ENCODE data around the gene TSHZ2. TPM values are rescaled to one million over a fixed set of nuclear protein-coding genes. Genes with fewer than 3 reads are reported as not detected.

The TSHZ2 gene
- total RNA-seq, 1 donor from 2014 or later, result 12.6 TPM

- Histone ChIP-seq H3K4me3 (no peak overlapping the region), H3K9me3 (no peaks in the 10 kb centered on the region), H3K27me3 (ENCODE audit: low read depth) (no peaks in the 10 kb centered on the region), H3K36me3 (no peaks in the 10 kb centered on the region), H3K27ac (no peak overlapping the region), H3K4me1 (no peaks in the 10 kb centered on the region)
- no peak for DNase-seq
- no peak for ATAC-seq
- intact Hi-C loops (cut with DNase I), result no loop called here
- TF ChIP-seq CTCF (IDR thresholded peaks at IDR 0.05), result no peak
Observed at GRCh38 chr20:53336892-53337291, 364.7 kb downstream of the TSHZ2 start.

GRCh38 chr20:53337390-53338101 is 365.4 kb downstream of the TSHZ2 start:
- Histone ChIP-seq H3K27me3 (ENCODE audit: low read depth) (no peaks in the 10 kb centered on the region), H3K4me3 (no peak overlapping the region)

GRCh38 chr20:53338716-53339115 is 366.6 kb downstream of the TSHZ2 start:
- H3K4me3 ChIP-seq, result no peak overlapping the region
- no peak for ATAC-seq
- intact Hi-C loops (cut with DNase I), result no loop called here
- no peaks in the 10 kb centered on the region for H3K9me3 ChIP-seq
- TF ChIP-seq CTCF (IDR thresholded peaks at IDR 0.05), result no peak
- no peak for DNase-seq
- H3K4me1 ChIP-seq, result no peaks in the 10 kb centered on the region
- no peaks in the 10 kb centered on the region for H3K36me3 ChIP-seq
- H3K27ac ChIP-seq, result no peak overlapping the region
- no peaks in the 10 kb centered on the region for H3K27me3 ChIP-seq (ENCODE audit: low read depth)

More at GRCh38 chr20:53337390-53338101, 365.4 kb downstream of the TSHZ2 start:
- Histone ChIP-seq H3K9me3 (no peaks in the 10 kb centered on the region), H3K27ac (no peak overlapping the region), H3K36me3 (no peaks in the 10 kb centered on the region), H3K4me1 (no peaks in the 10 kb centered on the region)
- TF ChIP-seq CTCF (IDR thresholded peaks at IDR 0.05), result no peak
- intact Hi-C loops (cut with DNase I), result no loop called here
- DNase-seq (no peak), ATAC-seq (no peak)

GRCh38 chr20:53342429-53342828 is 370.3 kb downstream of the TSHZ2 start:
- TF ChIP-seq CTCF (IDR thresholded peaks at IDR 0.05), result no peak
- Histone ChIP-seq H3K4me1 (no peaks in the 10 kb centered on the region), H3K36me3 (no peaks in the 10 kb centered on the region), H3K4me3 (no peak overlapping the region), H3K27me3 (ENCODE audit: low read depth) (no peaks in the 10 kb centered on the region), H3K27ac (no peak overlapping the region), H3K9me3 (no peaks in the 10 kb centered on the region)
- ATAC-seq (no peak), DNase-seq (no peak)
- intact Hi-C loops (cut with DNase I), result no loop called here

GRCh38 chr20:53343448-53343847 is 371.3 kb downstream of the TSHZ2 start:
- Histone ChIP-seq H3K36me3 (no peaks in the 10 kb centered on the region), H3K9me3 (no peaks in the 10 kb centered on the region), H3K4me1 (no peaks in the 10 kb centered on the region), H3K27me3 (ENCODE audit: low read depth) (no peaks in the 10 kb centered on the region), H3K27ac (no peak overlapping the region), H3K4me3 (no peak overlapping the region)
- DNase-seq (no peak), ATAC-seq (no peak)
- intact Hi-C loops (cut with DNase I), result no loop called here
- TF ChIP-seq CTCF (IDR thresholded peaks at IDR 0.05), result no peak
